Activated B cell treated with CpG ODN at 0.5 μM for 24 hours (primary cell): Measurements from ENCODE around the gene SH3PXD2A. TPM values are rescaled to one million over a fixed set of nuclear protein-coding genes. Genes with fewer than 3 reads are reported as not detected.

ENCODE experiments used
- ATAC-seq: fragments of 200-7000 bp; cut with Tn5 transposase; one replicate; pipeline ENCODE4 v1.10.0; 2021; ENCODE audit warnings: low read depth, mild to moderate bottlenecking, moderate library complexity
- CTCF ChIA-PET: fragments of 350-600 bp; sonication (Branson Sonifier 250); formaldehyde crosslinking; loops from one replicate; lab custom pipeline; 2021; ENCODE audit warnings: antibody characterized with exemption; lab: Charles Lee
- POLR2A ChIA-PET: fragments of 350-600 bp; sonication (Branson Sonifier 250); formaldehyde crosslinking; loops from one replicate; lab custom pipeline; 2021; ENCODE audit warnings: antibody characterized with exemption; lab: Charles Lee
- DNase-seq: peaks from one replicate; pipeline ENCODE4 v3.0.0; 2022
- H3K27ac Mint-ChIP-seq: one replicate; pipeline ENCODE4 v1.8.0; 2020; ENCODE audit warnings: mixed read lengths
- H3K27me3 Mint-ChIP-seq: one replicate; pipeline ENCODE4 v1.8.0; 2021; ENCODE audit warnings: mixed read lengths
- H3K36me3 Mint-ChIP-seq: one replicate; pipeline ENCODE4 v1.8.0; 2021; ENCODE audit warnings: low read depth, mixed read lengths
- H3K4me1 Mint-ChIP-seq: one replicate; pipeline ENCODE4 v1.8.0; 2021; ENCODE audit warnings: mixed read lengths
- H3K4me3 Mint-ChIP-seq: one replicate; pipeline ENCODE4 v1.8.0; 2020; ENCODE audit warnings: mild to moderate bottlenecking, mixed read lengths
- H3K9me3 Mint-ChIP-seq: one replicate; pipeline ENCODE4 v1.8.0; 2020; ENCODE audit warnings: mixed read lengths
- intact Hi-C: fragments of 100-400 bp; cut with micrococcal nuclease; formaldehyde crosslinking; loops from one replicate; pipeline ENCODE4 v1.15.1; 2024
- total RNA-seq: library from RNA; stranded (reverse); gene quantifications from 2 replicates; pipeline ENCODE4 v1.2.3, GENCODE V29; 2022
- TF ChIP-seq, protein P1 (sequence below): fragments of 200-600 bp; IDR thresholded peaks from one replicate; pipeline ENCODE4 v1.8.0; 2022; ENCODE audit warnings: antibody characterized with exemption, mild to moderate bottlenecking

The SH3PXD2A gene
- total RNA-seq, 1 donor from 2014 or later, result 18.2 TPM

DNA sequence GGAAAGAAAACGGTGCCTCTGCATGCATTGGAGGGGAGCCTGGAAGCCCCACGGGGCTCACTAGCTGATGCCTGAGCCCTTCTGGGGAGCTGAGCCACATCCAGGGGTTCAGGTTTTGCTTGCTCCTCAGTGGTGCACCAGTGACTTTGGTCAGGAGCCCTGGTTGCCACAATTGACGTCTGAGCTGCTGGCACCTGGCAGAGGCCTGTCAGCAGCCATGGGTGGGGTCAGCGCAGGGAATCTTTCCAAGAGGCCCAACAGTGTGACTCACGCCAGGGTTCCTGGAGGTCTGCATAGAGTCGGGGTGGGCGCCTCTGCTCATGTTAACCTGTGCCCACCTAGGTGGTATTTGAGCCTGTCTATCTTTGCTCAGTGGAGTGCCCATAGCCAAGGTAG is 223.1 kb downstream of the SH3PXD2A start:
- Mint-ChIP-seq H3K36me3 (peaks cover 7% of the 10 kb centered on the region), H3K4me3 (no peak overlapping the region), H3K4me1 (peaks cover 2% of the 10 kb centered on the region), H3K27ac (no peak overlapping the region), H3K9me3 (no peaks in the 10 kb centered on the region), H3K27me3 (no peaks in the 10 kb centered on the region)
- ChIA-PET POLR2A (no interaction called here), CTCF (no interaction called here)
- TF ChIP-seq, protein P1, sequence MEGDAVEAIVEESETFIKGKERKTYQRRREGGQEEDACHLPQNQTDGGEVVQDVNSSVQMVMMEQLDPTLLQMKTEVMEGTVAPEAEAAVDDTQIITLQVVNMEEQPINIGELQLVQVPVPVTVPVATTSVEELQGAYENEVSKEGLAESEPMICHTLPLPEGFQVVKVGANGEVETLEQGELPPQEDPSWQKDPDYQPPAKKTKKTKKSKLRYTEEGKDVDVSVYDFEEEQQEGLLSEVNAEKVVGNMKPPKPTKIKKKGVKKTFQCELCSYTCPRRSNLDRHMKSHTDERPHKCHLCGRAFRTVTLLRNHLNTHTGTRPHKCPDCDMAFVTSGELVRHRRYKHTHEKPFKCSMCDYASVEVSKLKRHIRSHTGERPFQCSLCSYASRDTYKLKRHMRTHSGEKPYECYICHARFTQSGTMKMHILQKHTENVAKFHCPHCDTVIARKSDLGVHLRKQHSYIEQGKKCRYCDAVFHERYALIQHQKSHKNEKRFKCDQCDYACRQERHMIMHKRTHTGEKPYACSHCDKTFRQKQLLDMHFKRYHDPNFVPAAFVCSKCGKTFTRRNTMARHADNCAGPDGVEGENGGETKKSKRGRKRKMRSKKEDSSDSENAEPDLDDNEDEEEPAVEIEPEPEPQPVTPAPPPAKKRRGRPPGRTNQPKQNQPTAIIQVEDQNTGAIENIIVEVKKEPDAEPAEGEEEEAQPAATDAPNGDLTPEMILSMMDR, result no peak
- no peak for ATAC-seq
- DNase-seq, result no peak
- intact Hi-C loops, result no loop called here

DNA sequence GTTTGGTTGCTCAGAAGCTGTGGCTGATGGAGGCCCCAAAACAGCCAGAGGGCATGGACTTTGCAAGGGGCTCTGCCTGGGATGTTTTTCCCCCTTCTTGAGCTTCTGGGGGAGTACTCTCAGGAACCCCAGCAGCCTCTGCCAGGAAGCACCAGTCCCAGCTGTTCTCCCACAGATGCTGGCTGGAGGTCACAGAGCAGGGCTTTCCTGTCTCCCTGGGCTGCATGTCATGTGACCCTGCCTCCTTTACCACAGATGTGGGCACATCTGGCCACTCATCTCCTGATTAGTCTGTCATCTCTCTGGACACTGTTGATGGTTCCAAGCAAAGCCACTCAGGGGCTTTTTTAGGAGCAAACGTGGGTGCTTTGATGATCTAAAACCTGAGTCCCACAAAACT is 225.2 kb downstream of the SH3PXD2A start:
- no peaks in the 10 kb centered on the region for H3K9me3 Mint-ChIP-seq
- ChIA-PET CTCF (no interaction called here), POLR2A (no interaction called here)
- intact Hi-C loops, result no loop called here
- no peaks in the 10 kb centered on the region for H3K4me1 Mint-ChIP-seq
- ATAC-seq (no peak), DNase-seq (no peak)
- no peak overlapping the region for H3K27ac Mint-ChIP-seq
- H3K4me3 Mint-ChIP-seq, result no peak overlapping the region
- peaks cover 19% of the 10 kb centered on the region for H3K36me3 Mint-ChIP-seq
- TF ChIP-seq, protein P1, result no peak
- no peaks in the 10 kb centered on the region for H3K27me3 Mint-ChIP-seq

DNA sequence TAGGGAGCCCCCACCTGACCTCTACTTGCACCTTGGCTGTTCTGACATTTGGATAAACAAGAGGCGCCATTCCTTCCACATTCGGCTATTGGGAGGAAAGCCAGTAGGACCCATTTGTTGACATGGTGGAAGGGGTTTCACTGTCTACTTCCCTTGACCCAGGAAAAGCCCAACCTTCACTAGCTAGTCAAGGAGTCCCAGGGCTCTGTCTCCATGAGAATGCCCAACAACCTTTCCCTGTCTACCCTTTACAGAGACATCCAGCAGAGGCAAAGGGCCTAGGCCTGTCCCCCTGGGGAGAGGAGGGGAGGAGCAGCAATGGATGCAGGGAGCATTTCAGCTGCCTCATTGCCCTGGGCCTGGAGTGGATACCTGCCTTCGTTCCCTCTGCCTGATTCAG is 225.8 kb downstream of the SH3PXD2A start:
- H3K27me3 Mint-ChIP-seq, result no peaks in the 10 kb centered on the region
- H3K4me1 Mint-ChIP-seq, result no peaks in the 10 kb centered on the region
- CTCF ChIA-PET, result no interaction called here
- POLR2A ChIA-PET, result no interaction called here
- no peaks in the 10 kb centered on the region for H3K9me3 Mint-ChIP-seq
- H3K36me3 Mint-ChIP-seq, result peaks cover 19% of the 10 kb centered on the region
- TF ChIP-seq, protein P1, result no peak
- ATAC-seq, result no peak
- H3K4me3 Mint-ChIP-seq, result no peak overlapping the region
- intact Hi-C loops, result no loop called here
- H3K27ac Mint-ChIP-seq, result no peak overlapping the region
- no peak for DNase-seq

DNA sequence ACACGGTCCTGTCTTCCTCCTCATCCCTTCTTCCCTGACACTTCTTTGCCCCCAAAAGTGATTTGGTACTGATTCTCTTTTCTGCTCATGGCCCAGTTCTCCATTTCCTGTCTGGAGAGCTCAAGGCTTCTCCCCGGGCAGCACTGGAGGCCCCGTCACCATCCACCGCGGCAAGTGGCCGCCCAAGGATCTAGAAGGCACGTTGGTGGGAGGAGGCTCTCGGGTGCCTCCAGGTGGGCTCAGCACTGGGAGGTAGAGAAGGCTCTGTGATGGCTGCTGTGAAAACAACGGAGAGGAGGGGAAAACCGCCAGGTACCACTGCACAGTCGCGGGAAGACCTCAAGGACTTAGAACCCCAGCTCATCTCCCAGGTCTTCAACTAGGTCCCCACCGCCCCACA is 227.5 kb downstream of the SH3PXD2A start:
- H3K27ac Mint-ChIP-seq, result no peak overlapping the region
- intact Hi-C loops, result no loop called here
- no peaks in the 10 kb centered on the region for H3K9me3 Mint-ChIP-seq
- H3K27me3 Mint-ChIP-seq, result no peaks in the 10 kb centered on the region
- H3K36me3 Mint-ChIP-seq, result peaks cover 26% of the 10 kb centered on the region
- ChIA-PET POLR2A (no interaction called here), CTCF (no interaction called here)
- DNase-seq (no peak), ATAC-seq (no peak)
- H3K4me3 Mint-ChIP-seq, result no peak overlapping the region
- H3K4me1 Mint-ChIP-seq, result no peaks in the 10 kb centered on the region
- TF ChIP-seq, protein P1, result no peak

DNA sequence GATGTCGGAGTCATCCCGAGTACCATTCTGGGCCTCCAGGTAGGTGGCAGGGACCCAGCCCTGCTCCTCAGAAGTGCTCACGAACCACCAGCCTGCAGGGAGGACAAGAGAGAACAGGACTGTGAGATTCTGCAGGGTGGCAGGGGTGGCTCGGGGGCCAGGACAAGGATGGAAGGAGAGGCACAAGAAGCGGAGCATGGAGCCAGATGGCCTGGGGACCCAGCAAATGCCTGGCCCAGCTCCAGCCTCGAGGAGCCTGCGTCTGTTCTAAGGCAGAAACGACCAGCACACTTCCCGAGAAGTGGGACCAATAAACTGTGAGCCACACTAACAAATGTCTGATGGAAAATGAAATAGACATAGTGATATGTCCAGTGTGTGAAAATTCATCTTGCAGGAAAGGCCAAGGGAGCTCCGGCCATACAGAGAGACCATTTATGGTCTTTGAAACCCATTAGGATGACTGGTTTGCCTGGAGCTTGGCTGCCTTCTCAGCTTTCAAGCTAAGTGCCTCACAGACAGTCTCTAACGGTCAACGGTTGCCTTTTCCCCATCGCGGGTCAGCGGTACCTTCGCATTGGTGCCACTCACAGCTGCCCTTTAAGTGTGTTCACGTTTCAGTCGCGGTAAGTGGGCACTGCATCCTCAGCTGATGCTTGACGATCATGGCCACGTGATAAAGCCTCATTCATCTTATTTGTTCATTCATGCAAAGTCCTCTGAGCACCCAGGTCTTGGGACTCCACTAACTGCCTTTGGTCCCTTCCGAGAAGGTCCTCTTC is 228.1 kb downstream of the SH3PXD2A start:
- ChIA-PET POLR2A (no interaction called here), CTCF (no interaction called here)
- ATAC-seq (no peak), DNase-seq (no peak)
- H3K27ac Mint-ChIP-seq, result no peak overlapping the region
- no peaks in the 10 kb centered on the region for H3K9me3 Mint-ChIP-seq
- H3K36me3 Mint-ChIP-seq, result peaks cover 28% of the 10 kb centered on the region
- TF ChIP-seq, protein P1, result no peak
- H3K4me1 Mint-ChIP-seq, result no peaks in the 10 kb centered on the region
- no peaks in the 10 kb centered on the region for H3K27me3 Mint-ChIP-seq
- intact Hi-C loops, result no loop called here
- H3K4me3 Mint-ChIP-seq, result no peak overlapping the region
